Measurements from ENCODE around the gene PRR14L. TPM values are rescaled to one million over a fixed set of nuclear protein-coding genes. Genes with fewer than 3 reads are reported as not detected.

PRR14L gene
- total and polyA plus RNA-seq, 2 experiments from 2014 or later: 7.6 to 15.2 TPM

DNA sequence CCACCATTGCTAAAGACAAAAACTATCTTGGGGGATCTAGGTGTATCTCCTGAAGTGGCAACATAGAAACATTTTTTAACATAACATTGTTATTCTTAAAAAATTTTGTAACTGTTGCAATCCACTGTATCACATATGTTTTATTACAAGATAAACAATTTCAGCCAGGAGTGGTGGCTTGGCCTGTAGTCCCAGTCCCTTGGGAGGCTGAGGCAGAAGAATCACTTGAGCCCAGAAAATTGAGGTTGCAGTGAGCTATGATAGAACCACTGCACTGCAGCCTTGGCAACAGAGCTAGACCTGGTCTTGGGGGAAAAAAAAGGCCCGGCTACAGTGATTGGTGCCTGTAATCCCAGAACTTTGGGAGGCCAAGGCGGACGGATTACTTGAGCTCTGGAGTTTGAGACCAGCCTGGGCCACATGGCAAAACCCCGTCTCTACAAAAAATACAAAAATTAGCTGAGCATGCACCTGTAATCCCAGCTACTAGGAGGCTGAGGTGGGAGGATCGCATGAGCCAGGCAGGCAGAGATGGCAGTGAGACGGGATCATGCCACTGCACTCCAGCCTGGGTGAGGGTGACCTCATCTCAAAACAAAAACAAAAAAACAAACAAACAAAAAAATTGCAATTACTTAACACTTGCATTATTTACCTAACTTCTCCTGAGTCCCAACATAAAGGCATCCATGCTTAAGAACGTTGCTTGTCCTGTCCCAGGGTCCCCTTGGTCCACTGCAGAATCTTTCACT, 2.3 kb upstream of the PRR14L start:
- peak overlapping the region; percentile 87 for H3K27ac ChIP-seq
- H3F3A ChIP-seq (ENCODE audit: insufficient read depth): peaks cover 15% of the 10 kb centered on the region
- no peaks in the 10 kb centered on the region for H4K20me1 ChIP-seq (ENCODE audit: insufficient read depth)
- H3K4me3 ChIP-seq: no peak overlapping the region; the same call in 1 of the 2 replicates
- H3K4me1 ChIP-seq (ENCODE audit: insufficient read depth): peaks cover 34% of the 10 kb centered on the region
- in situ Hi-C loops (cut with MboI): no loop called here
- H2AFZ ChIP-seq: peak overlapping the region; percentile 82
- H3K9me2 ChIP-seq (ENCODE audit: insufficient read depth): no peaks in the 10 kb centered on the region
- TF ChIP-seq EZH2phosphoT487 (IDR thresholded peaks at IDR 0.05; ENCODE audit: insufficient read depth, low read depth) (no peak), EZH2 (IDR thresholded peaks at IDR 0.05; ENCODE audit: insufficient read depth, poor library complexity, severe bottlenecking) (no peak)
- H3K36me3 ChIP-seq (ENCODE audit: low read depth): no peaks in the 10 kb centered on the region
- peak overlapping the region; percentile 86 for H3K9ac ChIP-seq
- no peaks in the 10 kb centered on the region for H3K27me3 ChIP-seq (replicated peaks; ENCODE audit: insufficient read depth)
- H3K4me2 ChIP-seq (ENCODE audit: unreplicated experiment): peak overlapping the region; percentile 84
- WGBS, 2 experiments (ENCODE audit: low coverage in 1 of 2, low lambda C conversion rate in 2 of 2, missing lambda C conversion rate in 2 of 2): 71 to 72% methylated on average over 7 of the region's 7 CpGs
- DNase-seq: no peak
- H3K79me2 ChIP-seq (ENCODE audit: insufficient read depth): peaks cover 37% of the 10 kb centered on the region
- H3K9me3 ChIP-seq (ENCODE audit: low read depth): no peaks in the 10 kb centered on the region

GRCh38 chr22:31750365-31751284, 693 bp upstream of the PRR14L start:
- Histone ChIP-seq H3K4me3 (peak overlapping the region; percentile 97), H3K9me3 (ENCODE audit: low read depth) (no peaks in the 10 kb centered on the region), H4K20me1 (ENCODE audit: insufficient read depth) (no peaks in the 10 kb centered on the region), H3K36me3 (ENCODE audit: low read depth) (peaks cover 5% of the 10 kb centered on the region; the same call in 1 of the 2 replicates), H3K4me1 (ENCODE audit: insufficient read depth) (peaks cover 34% of the 10 kb centered on the region), H3K27ac (peak overlapping the region; percentile 36; the same call in 1 of the 2 replicates), H2AFZ (peak overlapping the region; percentile 96), H3K79me2 (ENCODE audit: insufficient read depth) (peaks cover 54% of the 10 kb centered on the region), H3K27me3 (replicated peaks; ENCODE audit: insufficient read depth) (no peaks in the 10 kb centered on the region), H3K4me2 (ENCODE audit: unreplicated experiment) (peak overlapping the region; percentile 77), H3K9ac (peak overlapping the region; percentile 97), H3K9me2 (ENCODE audit: insufficient read depth) (no peaks in the 10 kb centered on the region), H3F3A (ENCODE audit: insufficient read depth) (peaks cover 21% of the 10 kb centered on the region)
- TF ChIP-seq EZH2phosphoT487 (IDR thresholded peaks at IDR 0.05; ENCODE audit: insufficient read depth, low read depth): no peak
- TF ChIP-seq EZH2 (IDR thresholded peaks at IDR 0.05; ENCODE audit: insufficient read depth, poor library complexity, severe bottlenecking): no peak
- no peak for DNase-seq
- in situ Hi-C loops (cut with MboI): no loop called here
- WGBS, 2 experiments (ENCODE audit: low coverage in 1 of 2, low lambda C conversion rate in 2 of 2, missing lambda C conversion rate in 2 of 2): 59 to 63% methylated on average over 16 of the region's 16 CpGs

DNA sequence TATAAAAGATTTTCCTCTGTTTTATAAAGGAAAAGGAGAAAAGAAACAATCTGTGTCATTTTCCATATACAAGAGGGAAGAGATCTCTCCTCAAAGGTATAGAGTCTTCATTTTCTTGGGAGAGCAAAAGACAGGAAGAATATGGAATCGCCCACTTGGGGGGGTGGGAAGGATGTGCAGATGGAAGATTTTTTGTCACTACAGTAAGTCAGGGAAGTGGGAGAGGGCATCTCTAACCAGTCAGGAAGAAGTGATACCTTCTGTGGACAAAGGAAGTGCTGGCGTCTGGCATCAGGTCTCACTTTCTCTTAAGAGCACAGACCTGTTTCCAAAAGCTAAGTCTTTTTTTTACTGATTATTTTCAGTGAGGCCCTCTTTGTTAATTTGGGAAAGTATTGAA, 1.4 kb downstream of the PRR14L start:
- H3K36me3 ChIP-seq (ENCODE audit: low read depth): peaks cover 5% of the 10 kb centered on the region; the same call in 1 of the 2 replicates
- H3K9me2 ChIP-seq (ENCODE audit: insufficient read depth): no peaks in the 10 kb centered on the region
- H3K9ac ChIP-seq: peak overlapping the region; percentile 97
- H3K4me2 ChIP-seq (ENCODE audit: unreplicated experiment): peak overlapping the region; percentile 95
- 3 to 7% methylated on average over 2 of the region's 2 CpGs for WGBS, 2 experiments (ENCODE audit: low coverage in 1 of 2, low lambda C conversion rate in 2 of 2, missing lambda C conversion rate in 2 of 2)
- H3K4me3 ChIP-seq: peak overlapping the region; percentile 97
- no peaks in the 10 kb centered on the region for H3K27me3 ChIP-seq (replicated peaks; ENCODE audit: insufficient read depth)
- peaks cover 33% of the 10 kb centered on the region for H3K4me1 ChIP-seq (ENCODE audit: insufficient read depth)
- in situ Hi-C loops (cut with MboI): no loop called here
- H4K20me1 ChIP-seq (ENCODE audit: insufficient read depth): no peaks in the 10 kb centered on the region
- peaks cover 15% of the 10 kb centered on the region for H3F3A ChIP-seq (ENCODE audit: insufficient read depth)
- no peak overlapping the region for H2AFZ ChIP-seq
- peak overlapping the region; percentile 77; the same call in 1 of the 2 replicates for H3K27ac ChIP-seq
- no peaks in the 10 kb centered on the region for H3K9me3 ChIP-seq (ENCODE audit: low read depth)
- peak; percentile 38 for DNase-seq
- TF ChIP-seq EZH2phosphoT487 (IDR thresholded peaks at IDR 0.05; ENCODE audit: insufficient read depth, low read depth): no peak
- no peak for TF ChIP-seq EZH2 (IDR thresholded peaks at IDR 0.05; ENCODE audit: insufficient read depth, poor library complexity, severe bottlenecking)
- peaks cover 64% of the 10 kb centered on the region for H3K79me2 ChIP-seq (ENCODE audit: insufficient read depth)

DNA sequence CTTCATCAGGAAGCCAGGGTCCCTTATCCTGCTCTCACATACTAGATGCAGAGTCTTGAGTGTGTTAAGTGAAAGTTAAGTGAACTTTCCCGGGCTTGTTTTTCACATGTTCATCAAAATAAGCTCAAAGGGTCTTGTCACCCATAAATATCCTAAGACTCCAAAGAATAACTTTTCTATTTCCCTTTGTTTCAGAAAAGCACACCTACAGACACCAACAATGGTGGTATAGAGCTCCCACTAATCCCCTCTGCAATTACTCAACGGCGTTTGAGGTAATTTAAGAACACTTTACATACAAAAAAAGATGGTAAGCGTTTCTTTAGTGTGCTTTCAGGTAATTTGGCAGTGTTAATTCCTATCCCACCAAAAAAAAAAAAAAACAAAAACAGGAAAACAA, 2.5 kb downstream of the PRR14L start:
- in situ Hi-C loops (cut with MboI): no loop called here
- Histone ChIP-seq H3K9ac (peak overlapping the region; percentile 97), H3K27me3 (replicated peaks; ENCODE audit: insufficient read depth) (no peaks in the 10 kb centered on the region), H3K4me2 (ENCODE audit: unreplicated experiment) (peak overlapping the region; percentile 95), H3K4me3 (peak overlapping the region; percentile 97; the same call in 1 of the 2 replicates), H3F3A (ENCODE audit: insufficient read depth) (peaks cover 7% of the 10 kb centered on the region; the same call in 1 of the 2 replicates), H3K9me2 (ENCODE audit: insufficient read depth) (no peaks in the 10 kb centered on the region), H4K20me1 (ENCODE audit: insufficient read depth) (no peaks in the 10 kb centered on the region), H3K36me3 (ENCODE audit: low read depth) (peaks cover 9% of the 10 kb centered on the region; the same call in 1 of the 2 replicates), H2AFZ (no peak overlapping the region), H3K9me3 (ENCODE audit: low read depth) (no peaks in the 10 kb centered on the region), H3K4me1 (ENCODE audit: insufficient read depth) (peaks cover 25% of the 10 kb centered on the region), H3K79me2 (ENCODE audit: insufficient read depth) (peaks cover 75% of the 10 kb centered on the region), H3K27ac (no peak overlapping the region)
- TF ChIP-seq EZH2 (IDR thresholded peaks at IDR 0.05; ENCODE audit: insufficient read depth, poor library complexity, severe bottlenecking) (no peak), EZH2phosphoT487 (IDR thresholded peaks at IDR 0.05; ENCODE audit: insufficient read depth, low read depth) (no peak)
- WGBS, 2 experiments (ENCODE audit: low coverage in 1 of 2, low lambda C conversion rate in 2 of 2, missing lambda C conversion rate in 2 of 2): 57 to 64% methylated on average over 4 of the region's 4 CpGs
- no peak for DNase-seq

All from GM23248 (cell line).